HG03060 (cell line): ENCODE measurements around the gene C1orf116.
"Not testable (repeated sequence)": the region's sequence is repeated elsewhere in the genome, so short reads cannot be mapped to it uniquely, and the experiment has no call there.

Experiments
- ATAC-seq: cut with Tn5 transposase; IDR thresholded peaks from one replicate; pipeline ENCODE4 v1.9.1; 2021; ENCODE audit warnings: low read depth, moderate number of reproducible peaks; ENCODE audit not compliant: unreplicated experiment

Gene C1orf116

GRCh38 chr1:207060596-207060995, 28.0 kb upstream of the C1orf116 start:
- ATAC-seq, result no peak

- ATAC-seq, result no peak
Observed at GRCh38 chr1:207059881-207060280, 27.3 kb upstream of the C1orf116 start.

GRCh38 chr1:207058878-207059867, 26.6 kb upstream of the C1orf116 start:
- ATAC-seq, result no peak

- ATAC-seq, result no peak
Observed at GRCh38 chr1:207058252-207058651, 25.7 kb upstream of the C1orf116 start.

DNA sequence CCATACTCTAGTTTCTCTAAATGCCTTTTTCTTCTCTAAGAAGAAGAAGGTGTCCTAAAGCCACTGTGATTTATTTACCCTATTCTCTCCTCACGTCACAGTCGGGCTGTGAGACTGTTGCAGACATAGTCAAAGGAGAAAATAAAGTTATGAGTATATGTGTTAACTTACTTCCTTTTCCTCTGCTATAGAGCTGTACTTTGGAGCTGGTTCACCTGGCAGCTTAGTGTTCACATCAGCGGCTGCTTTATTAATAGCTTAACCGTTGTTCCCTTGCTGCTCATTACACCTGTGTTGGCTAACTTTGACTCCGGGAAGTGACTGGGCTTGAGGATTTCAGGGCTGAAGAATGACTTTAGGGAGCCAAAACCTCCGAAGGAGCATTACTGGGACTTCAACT, 24.1 kb upstream of the C1orf116 start:
- no peak for ATAC-seq

GRCh38 chr1:207055386-207056001, 22.9 kb upstream of the C1orf116 start:
- ATAC-seq, result no peak

DNA sequence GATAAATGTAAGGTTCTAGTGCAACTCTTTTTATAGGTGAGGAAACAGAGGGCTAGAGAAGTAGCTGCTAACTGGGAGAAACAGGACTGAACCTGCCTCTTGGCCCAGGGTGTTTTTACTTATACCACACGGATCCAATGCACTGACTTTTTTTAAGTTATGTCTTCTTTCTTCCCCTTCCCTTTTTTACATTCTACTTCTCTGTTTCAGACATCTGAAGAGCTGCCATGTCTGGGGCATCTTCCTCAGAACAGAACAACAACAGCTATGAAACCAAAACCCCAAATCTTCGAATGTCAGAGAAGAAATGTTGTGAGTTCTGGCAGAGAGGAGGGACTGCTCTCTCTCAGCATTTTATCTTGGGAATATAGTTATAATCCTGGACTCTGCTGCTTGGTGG, 21.9 kb upstream of the C1orf116 start:
- no peak for ATAC-seq

DNA sequence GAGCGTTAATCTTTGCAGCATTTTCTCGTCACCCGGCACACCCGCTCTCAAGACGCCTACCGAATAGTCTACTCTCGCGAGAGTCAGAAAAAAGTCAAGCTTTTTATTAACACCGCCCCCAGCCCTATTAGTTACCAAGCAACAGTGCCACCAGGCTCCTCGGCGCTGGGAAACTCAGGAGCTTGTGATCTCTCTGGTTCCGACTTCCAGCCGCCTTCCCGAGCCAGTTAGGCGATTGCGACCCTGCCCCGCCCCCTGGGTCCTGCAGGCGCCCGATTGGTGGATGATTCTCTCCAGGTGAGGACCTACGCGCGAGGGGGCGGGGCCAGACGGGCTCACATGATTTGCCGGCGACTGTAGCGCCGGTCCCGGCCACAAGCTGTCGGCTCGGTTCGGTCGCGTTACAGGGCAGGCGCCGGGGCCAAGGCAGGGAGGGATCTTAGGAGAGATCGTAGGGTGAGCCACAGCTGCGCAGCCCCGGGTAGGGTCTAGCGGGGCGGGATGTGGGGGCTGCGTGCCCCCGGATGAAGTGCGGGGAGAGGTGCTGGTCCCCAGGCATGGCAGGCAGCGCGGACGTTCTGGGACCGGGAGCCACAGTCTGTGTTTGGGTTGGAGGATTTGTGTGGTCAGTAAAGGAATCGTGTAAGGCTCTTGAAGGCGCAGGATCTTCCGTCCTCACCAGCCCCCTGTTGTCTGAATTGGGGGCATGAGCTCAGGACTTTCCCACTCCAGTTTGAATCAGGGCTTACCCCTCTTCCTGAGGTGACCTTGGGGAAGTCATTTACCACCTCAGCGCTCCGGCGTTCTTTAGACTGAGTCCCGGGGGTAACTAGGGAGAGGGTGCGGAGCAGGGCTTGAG, 20.6 kb upstream of the C1orf116 start, which contains the start of gene PFKFB2:
PFKFB2 (plus strand) TSS at position 365 of the 859 bp plus-strand sequence. CDS start 1,443 bp downstream, outside the sequence.
- peak; percentile 54 for ATAC-seq

DNA sequence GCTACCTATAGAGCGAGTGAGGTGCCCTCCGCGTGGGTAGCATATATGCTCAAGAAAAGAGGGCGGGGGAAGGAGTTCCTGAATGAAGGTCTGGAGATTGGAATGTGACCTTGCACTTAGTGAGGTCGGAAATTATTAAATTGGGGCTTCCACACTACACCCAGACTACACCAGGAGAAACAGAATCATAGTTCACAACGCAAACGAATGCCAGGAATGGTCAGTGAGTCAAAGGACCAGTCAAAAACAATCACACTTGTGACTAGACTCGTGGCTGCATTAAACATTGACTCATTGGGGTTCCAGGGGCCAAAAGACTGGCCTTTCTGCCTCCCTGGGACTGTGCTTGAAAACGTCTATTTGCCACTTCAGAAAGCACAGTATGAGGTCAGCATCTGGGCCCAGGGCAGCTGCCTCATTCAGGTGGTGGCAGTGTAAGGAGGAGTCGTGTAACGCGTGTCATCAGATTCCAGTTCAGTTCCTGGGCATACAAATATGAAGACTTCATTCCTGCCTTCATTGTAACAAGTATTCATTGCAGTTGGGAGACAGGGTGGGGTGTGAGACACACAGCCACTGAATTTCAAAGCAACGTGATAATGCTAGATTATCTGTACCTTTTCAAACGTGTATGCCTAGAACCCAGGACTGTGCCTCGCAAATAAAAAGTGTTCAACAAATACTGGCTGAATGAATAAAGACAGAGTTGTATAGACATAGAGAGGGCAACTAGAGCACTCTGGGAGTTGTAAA, 18.8 kb upstream of the C1orf116 start, which contains the start of gene YOD1:
YOD1 (minus strand) TSS at position 18 of the 753 bp plus-strand sequence. CDS start 178 bp downstream, outside the sequence.
- ATAC-seq, result no peak

- no peak for ATAC-seq
Observed at GRCh38 chr1:207050480-207051190, 18.1 kb upstream of the C1orf116 start.

DNA sequence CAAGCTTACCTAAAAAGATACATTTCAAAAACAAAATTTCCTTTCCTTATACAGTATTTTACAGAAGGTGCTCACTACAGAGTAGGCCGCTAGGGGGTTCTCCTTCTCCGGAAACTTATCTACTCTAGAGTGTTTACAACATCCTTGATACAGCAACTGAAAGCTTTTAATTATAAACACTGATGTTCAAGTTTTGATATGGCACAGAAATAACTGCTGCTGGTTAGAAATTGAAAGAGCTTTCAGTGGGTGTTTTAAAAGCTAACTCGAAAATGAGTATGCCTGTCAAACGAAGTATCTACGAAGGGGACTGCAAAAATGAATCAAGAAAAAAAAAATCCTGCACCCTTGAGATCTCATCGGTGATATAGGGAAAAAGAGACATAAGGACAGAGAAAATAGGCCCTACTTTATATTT, 17.4 kb upstream of the C1orf116 start:
- ATAC-seq, result no peak

GRCh38 chr1:207049514-207049913, 17.0 kb upstream of the C1orf116 start:
- no peak for ATAC-seq

GRCh38 chr1:207049054-207049453, 16.5 kb upstream of the C1orf116 start:
- ATAC-seq, result no peak

DNA sequence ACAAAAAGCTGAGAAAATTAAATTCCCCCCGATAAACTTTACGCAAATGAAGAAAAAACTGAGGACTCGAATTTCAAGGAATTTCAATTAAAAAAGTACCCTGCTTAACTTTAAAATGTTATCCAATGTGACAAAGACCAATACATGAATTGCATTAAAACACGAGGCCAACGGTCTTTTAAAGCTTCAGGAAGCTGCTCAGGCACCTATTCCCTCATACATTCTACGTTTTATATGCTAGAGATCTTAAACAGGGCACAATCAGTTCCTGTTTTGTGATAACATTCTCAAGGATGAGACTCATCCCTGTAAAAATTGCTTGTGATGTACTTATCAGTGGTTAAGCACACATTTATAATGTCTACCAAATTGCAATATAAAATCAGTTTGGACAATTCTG, 15.5 kb upstream of the C1orf116 start:
- ATAC-seq, result no peak

DNA sequence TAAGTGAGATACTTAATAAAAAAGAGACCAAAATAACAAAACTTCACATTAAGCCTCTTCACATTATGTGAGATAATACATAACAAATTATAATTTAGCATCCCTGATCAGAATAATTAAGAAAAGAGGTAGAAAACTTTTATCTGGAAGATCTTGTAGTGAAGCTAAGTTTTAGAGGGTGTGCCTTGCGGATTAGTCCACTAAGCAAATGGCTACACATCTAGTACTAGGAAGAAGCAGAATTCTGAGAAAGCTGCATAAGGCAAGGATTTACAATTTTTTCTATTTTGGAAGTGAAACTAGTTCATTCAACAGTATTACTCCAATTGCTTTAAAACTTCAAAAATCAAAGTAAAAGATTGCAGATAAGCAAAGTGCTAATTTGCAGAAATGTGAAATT, 14.9 kb upstream of the C1orf116 start:
- no peak for ATAC-seq

DNA sequence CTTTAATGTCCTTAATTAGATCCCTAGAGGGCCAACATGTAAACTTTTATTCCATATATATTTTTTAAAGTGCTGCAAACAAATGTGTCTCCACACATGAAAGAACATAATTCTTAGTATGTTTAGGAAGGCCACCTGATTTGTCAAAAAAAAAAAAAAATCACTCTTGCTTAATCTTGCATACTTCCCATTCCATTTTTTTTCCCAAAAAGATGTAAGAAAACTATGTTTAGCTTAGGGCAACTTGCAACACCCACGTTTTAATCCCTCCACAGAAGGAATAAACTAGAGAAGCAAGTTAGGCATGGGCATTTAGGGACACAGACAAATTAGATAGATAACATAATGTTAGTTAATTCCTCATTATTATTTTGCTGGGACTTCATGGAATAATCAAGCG, 12.9 kb upstream of the C1orf116 start:
- ATAC-seq, result no peak

DNA sequence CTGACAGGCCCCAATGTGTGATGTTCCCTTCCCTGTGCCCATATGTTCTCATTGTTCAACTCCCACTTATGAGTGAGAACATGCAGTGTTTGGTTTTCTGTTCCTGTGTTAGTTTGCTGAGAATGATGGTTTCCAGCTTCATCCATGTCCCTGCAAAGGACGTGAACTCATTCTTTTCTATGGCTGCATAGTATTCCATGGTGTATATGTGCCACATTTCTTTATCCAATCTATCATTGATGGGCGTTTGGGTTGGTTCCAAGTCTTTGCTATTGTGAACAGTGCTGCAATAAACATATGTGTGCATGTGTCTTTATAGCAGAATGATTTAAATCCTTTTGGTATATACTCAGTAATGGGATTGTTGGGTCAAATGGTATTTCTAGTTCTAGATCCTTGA, 8.8 kb upstream of the C1orf116 start:
- not testable (repeated sequence) for ATAC-seq

- ATAC-seq, result no peak
Observed at GRCh38 chr1:207040181-207040533, 7.6 kb upstream of the C1orf116 start.
